ENCODE measurements around the gene SMARCD1. TPM values are rescaled to one million over a fixed set of nuclear protein-coding genes. Genes with fewer than 3 reads are reported as not detected.

Gene SMARCD1
- total and polyA plus RNA-seq, 9 of the 15 experiments (the other 6 are each of a cell fraction or from before 2014, with no cell fraction given): 0.86 to 91.7 (median 48.0) TPM

DNA sequence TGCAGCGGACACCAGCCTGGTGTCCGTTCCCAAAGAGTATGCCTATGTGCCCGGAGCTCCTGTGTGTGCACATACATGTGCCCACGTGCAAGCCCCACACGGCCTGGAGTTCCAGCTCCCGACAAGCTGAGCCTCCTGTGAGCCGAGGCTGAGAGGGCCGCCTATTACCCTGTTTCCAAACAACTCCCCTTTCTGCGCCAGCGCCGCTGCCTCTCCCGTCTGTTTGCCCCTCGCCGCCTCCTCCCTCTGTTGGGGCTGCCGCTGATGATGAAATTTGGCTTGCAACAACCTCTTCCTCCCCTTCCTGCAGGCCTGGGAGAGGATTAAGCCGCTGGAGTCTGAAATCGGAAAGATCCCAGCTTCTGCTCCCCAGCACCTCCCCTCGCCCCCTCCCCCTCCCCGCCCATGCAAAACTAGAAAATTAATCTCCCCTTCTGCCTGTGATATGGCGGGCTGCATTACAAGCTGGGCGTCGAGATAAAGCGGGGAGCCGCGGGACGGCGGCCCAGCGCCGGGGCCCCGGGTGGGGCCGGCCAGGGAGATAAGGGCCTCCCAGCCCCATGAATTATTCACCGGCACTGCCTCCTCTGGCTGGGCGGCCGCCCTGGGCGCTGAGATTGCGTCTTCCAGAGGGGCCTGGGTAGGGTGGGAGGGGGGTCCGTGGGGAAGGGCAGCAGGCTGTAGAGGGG, 34.6 kb upstream of the SMARCD1 start (continued):
- TF ChIP-seq, protein P1, sequence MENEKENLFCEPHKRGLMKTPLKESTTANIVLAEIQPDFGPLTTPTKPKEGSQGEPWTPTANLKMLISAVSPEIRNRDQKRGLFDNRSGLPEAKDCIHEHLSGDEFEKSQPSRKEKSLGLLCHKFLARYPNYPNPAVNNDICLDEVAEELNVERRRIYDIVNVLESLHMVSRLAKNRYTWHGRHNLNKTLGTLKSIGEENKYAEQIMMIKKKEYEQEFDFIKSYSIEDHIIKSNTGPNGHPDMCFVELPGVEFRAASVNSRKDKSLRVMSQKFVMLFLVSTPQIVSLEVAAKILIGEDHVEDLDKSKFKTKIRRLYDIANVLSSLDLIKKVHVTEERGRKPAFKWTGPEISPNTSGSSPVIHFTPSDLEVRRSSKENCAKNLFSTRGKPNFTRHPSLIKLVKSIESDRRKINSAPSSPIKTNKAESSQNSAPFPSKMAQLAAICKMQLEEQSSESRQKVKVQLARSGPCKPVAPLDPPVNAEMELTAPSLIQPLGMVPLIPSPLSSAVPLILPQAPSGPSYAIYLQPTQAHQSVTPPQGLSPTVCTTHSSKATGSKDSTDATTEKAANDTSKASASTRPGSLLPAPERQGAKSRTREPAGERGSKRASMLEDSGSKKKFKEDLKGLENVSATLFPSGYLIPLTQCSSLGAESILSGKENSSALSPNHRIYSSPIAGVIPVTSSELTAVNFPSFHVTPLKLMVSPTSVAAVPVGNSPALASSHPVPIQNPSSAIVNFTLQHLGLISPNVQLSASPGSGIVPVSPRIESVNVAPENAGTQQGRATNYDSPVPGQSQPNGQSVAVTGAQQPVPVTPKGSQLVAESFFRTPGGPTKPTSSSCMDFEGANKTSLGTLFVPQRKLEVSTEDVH (IDR thresholded peaks at IDR 0.05; ENCODE audit: low read depth, partially characterized antibody): no peak
- TF ChIP-seq YY1 (IDR thresholded peaks at IDR 0.05; ENCODE audit: borderline replicate concordance in 1 of 3, control insufficient read depth in 1 of 3, extremely low read depth in 1 of 3, insufficient read depth in 3 of 3, insufficient read length in 1 of 3, insufficient replicate concordance in 2 of 3, low read depth in 1 of 3, low read length in 2 of 3): peak in 2 of 3 experiments; percentile 52 to 67
- TF ChIP-seq ASH1L (IDR thresholded peaks at IDR 0.05; ENCODE audit: borderline replicate concordance, low read depth, partially characterized antibody): no peak
- no peak for TF ChIP-seq ZNF668 (CRISPR knock-in tag; IDR thresholded peaks at IDR 0.05)
- no peak for TF ChIP-seq ZNF57 (CRISPR knock-in tag; IDR thresholded peaks at IDR 0.05)
- no peak for TF ChIP-seq ZNF75A (CRISPR knock-in tag; IDR thresholded peaks at IDR 0.05)
- TF ChIP-seq ZEB2 (IDR thresholded peaks at IDR 0.05): 0 out of 2 replicates have a peak, but pooled peaks have one; percentile 40
- TF ChIP-seq KHSRP (IDR thresholded peaks at IDR 0.05): peak; percentile 46; the same call in 1 of the 2 replicates
- TF ChIP-seq, protein P2, sequence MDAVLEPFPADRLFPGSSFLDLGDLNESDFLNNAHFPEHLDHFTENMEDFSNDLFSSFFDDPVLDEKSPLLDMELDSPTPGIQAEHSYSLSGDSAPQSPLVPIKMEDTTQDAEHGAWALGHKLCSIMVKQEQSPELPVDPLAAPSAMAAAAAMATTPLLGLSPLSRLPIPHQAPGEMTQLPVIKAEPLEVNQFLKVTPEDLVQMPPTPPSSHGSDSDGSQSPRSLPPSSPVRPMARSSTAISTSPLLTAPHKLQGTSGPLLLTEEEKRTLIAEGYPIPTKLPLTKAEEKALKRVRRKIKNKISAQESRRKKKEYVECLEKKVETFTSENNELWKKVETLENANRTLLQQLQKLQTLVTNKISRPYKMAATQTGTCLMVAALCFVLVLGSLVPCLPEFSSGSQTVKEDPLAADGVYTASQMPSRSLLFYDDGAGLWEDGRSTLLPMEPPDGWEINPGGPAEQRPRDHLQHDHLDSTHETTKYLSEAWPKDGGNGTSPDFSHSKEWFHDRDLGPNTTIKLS (IDR thresholded peaks at IDR 0.05; ENCODE audit: borderline replicate concordance, low read depth): no peak
- TF ChIP-seq ZNF140 (CRISPR knock-in tag; IDR thresholded peaks at IDR 0.05): no peak
- no peak for TF ChIP-seq FOXJ3 (CRISPR knock-in tag; IDR thresholded peaks at IDR 0.05)
- TF ChIP-seq, protein P3, sequence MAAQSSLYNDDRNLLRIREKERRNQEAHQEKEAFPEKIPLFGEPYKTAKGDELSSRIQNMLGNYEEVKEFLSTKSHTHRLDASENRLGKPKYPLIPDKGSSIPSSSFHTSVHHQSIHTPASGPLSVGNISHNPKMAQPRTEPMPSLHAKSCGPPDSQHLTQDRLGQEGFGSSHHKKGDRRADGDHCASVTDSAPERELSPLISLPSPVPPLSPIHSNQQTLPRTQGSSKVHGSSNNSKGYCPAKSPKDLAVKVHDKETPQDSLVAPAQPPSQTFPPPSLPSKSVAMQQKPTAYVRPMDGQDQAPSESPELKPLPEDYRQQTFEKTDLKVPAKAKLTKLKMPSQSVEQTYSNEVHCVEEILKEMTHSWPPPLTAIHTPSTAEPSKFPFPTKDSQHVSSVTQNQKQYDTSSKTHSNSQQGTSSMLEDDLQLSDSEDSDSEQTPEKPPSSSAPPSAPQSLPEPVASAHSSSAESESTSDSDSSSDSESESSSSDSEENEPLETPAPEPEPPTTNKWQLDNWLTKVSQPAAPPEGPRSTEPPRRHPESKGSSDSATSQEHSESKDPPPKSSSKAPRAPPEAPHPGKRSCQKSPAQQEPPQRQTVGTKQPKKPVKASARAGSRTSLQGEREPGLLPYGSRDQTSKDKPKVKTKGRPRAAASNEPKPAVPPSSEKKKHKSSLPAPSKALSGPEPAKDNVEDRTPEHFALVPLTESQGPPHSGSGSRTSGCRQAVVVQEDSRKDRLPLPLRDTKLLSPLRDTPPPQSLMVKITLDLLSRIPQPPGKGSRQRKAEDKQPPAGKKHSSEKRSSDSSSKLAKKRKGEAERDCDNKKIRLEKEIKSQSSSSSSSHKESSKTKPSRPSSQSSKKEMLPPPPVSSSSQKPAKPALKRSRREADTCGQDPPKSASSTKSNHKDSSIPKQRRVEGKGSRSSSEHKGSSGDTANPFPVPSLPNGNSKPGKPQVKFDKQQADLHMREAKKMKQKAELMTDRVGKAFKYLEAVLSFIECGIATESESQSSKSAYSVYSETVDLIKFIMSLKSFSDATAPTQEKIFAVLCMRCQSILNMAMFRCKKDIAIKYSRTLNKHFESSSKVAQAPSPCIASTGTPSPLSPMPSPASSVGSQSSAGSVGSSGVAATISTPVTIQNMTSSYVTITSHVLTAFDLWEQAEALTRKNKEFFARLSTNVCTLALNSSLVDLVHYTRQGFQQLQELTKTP (IDR thresholded peaks at IDR 0.05; ENCODE audit: low read depth in 1 of 2, partially characterized antibody in 2 of 2): peak in 1 of 2 experiments; percentile 68
- TF ChIP-seq ATF7 (IDR thresholded peaks at IDR 0.05): 0 out of 2 replicates have a peak, but pooled peaks have one; percentile 53

Data from K562 (cell line).